ENCODE data around the gene ITPR2. TPM values are rescaled to one million over a fixed set of nuclear protein-coding genes. Genes with fewer than 3 reads are reported as not detected.
"Not testable (repeated sequence)": the region's sequence is repeated elsewhere in the genome, so short reads cannot be mapped to it uniquely, and the experiment has no call there.

ITPR2 gene
- total RNA-seq, 1 donor from 2014 or later = 74.5 TPM

- Mint-ChIP-seq H3K27me3 (no peaks in the 10 kb centered on the region), H3K36me3 (ENCODE audit: low read depth) (no peaks in the 10 kb centered on the region), H3K9me3 (peaks cover 5% of the 10 kb centered on the region), H3K4me3 (peak overlapping the region; percentile 11), H3K27ac (peak overlapping the region; percentile 83), H3K4me1 (peaks cover 39% of the 10 kb centered on the region)
- ChIA-PET POLR2A (interaction anchor here (1.7 to 1.8 kb wide), 2 partner anchors 124 to 198 kb away, joined by 7 to 12 read pairs; partner anchors contain the start of gene SSPN), CTCF (interaction anchor here (1.5 to 3.0 kb wide), 2 partner anchors 196 to 201 kb away, joined by 4 to 9 read pairs; no protein-coding TSS in a partner anchor)
- intact Hi-C loops (cut with micrococcal nuclease) = loop anchor here (5.0 kb wide), 1 partner anchor 122 kb away; the partner anchor contains the start of gene SSPN
- DNase-seq = no peak
- no peak for TF ChIP-seq CTCF (IDR thresholded peaks at IDR 0.05)
- no peak for ATAC-seq (ENCODE audit: low read depth)
Observed at GRCh38 chr12:26319511-26319910, 513.5 kb downstream of the ITPR2 start.

- ChIA-PET CTCF (interaction anchor here (0.9 to 3.0 kb wide), 6 partner anchors 8 to 200 kb away, joined by 3 to 9 read pairs (median 4); no protein-coding TSS in a partner anchor), POLR2A (interaction anchor here (1.0 to 2.6 kb wide), 10 partner anchors 10 to 200 kb away, joined by 3 to 26 read pairs (median 9); partner anchors contain the start of genes BHLHE41 and SSPN)
- Mint-ChIP-seq H3K9me3 (peaks cover 10% of the 10 kb centered on the region), H3K36me3 (ENCODE audit: low read depth) (no peaks in the 10 kb centered on the region), H3K4me1 (peaks cover 39% of the 10 kb centered on the region), H3K4me3 (peak overlapping the region; percentile 11), H3K27ac (peak overlapping the region; percentile 83), H3K27me3 (no peaks in the 10 kb centered on the region)
- ATAC-seq (ENCODE audit: low read depth) = peak; percentile 85
- intact Hi-C loops (cut with micrococcal nuclease) = loop anchor here (1.0 to 5.0 kb wide), 8 partner anchors 10 to 204 kb away; partner anchors contain the start of gene SSPN
- TF ChIP-seq CTCF (IDR thresholded peaks at IDR 0.05) = no peak
- peak; percentile 50 for DNase-seq
Observed at GRCh38 chr12:26318661-26319068, 514.3 kb downstream of the ITPR2 start.

GRCh38 chr12:26317942-26318575, 514.9 kb downstream of the ITPR2 start:
- no peak for TF ChIP-seq CTCF (IDR thresholded peaks at IDR 0.05)
- Mint-ChIP-seq H3K36me3 (ENCODE audit: low read depth) (no peaks in the 10 kb centered on the region), H3K27me3 (no peaks in the 10 kb centered on the region), H3K4me3 (peak overlapping the region; percentile 11), H3K27ac (peak overlapping the region; percentile 83), H3K4me1 (peaks cover 39% of the 10 kb centered on the region), H3K9me3 (peaks cover 15% of the 10 kb centered on the region)
- POLR2A ChIA-PET = interaction anchor here (0.8 to 2.6 kb wide), 11 partner anchors 11 to 203 kb away, joined by 3 to 26 read pairs (median 8); partner anchors contain the start of genes BHLHE41 and SSPN
- peak; percentile 76 for ATAC-seq (ENCODE audit: low read depth)
- CTCF ChIA-PET = interaction anchor here (0.7 to 3.0 kb wide), 9 partner anchors 8 to 205 kb away, joined by 3 to 9 read pairs (median 4); no protein-coding TSS in a partner anchor
- intact Hi-C loops (cut with micrococcal nuclease) = loop anchor here (1.0 to 5.0 kb wide), 8 partner anchors 10 to 204 kb away; partner anchors contain the start of gene SSPN
- DNase-seq = no peak

GRCh38 chr12:26314103-26314502, 518.9 kb downstream of the ITPR2 start:
- H3K36me3 Mint-ChIP-seq (ENCODE audit: low read depth); CTCF ChIA-PET; POLR2A ChIA-PET; H3K27me3 Mint-ChIP-seq; intact Hi-C loops (cut with micrococcal nuclease); H3K27ac Mint-ChIP-seq; H3K4me3 Mint-ChIP-seq; ATAC-seq (ENCODE audit: low read depth); DNase-seq: not testable (repeated sequence)
- Mint-ChIP-seq H3K9me3 (peaks cover 15% of the 10 kb centered on the region), H3K4me1 (peaks cover 21% of the 10 kb centered on the region)

- H3K27me3 Mint-ChIP-seq, CTCF ChIA-PET: not testable (repeated sequence)
- peaks cover 15% of the 10 kb centered on the region for H3K9me3 Mint-ChIP-seq
Observed at GRCh38 chr12:26310489-26310888, 522.5 kb downstream of the ITPR2 start.

GRCh38 chr12:26309634-26310033, 523.4 kb downstream of the ITPR2 start:
- no peak for ATAC-seq (ENCODE audit: low read depth)
- TF ChIP-seq CTCF (IDR thresholded peaks at IDR 0.05) = no peak
- DNase-seq = no peak
- POLR2A ChIA-PET = no interaction called here
- Mint-ChIP-seq H3K27me3 (no peaks in the 10 kb centered on the region), H3K27ac (no peak overlapping the region), H3K9me3 (peaks cover 11% of the 10 kb centered on the region), H3K36me3 (ENCODE audit: low read depth) (no peaks in the 10 kb centered on the region), H3K4me3 (no peak overlapping the region), H3K4me1 (no peaks in the 10 kb centered on the region)
- CTCF ChIA-PET = no interaction called here
- intact Hi-C loops (cut with micrococcal nuclease) = no loop called here

More at GRCh38 chr12:26310489-26310888, 522.5 kb downstream of the ITPR2 start:
- H3K4me3 Mint-ChIP-seq; intact Hi-C loops (cut with micrococcal nuclease); POLR2A ChIA-PET; H3K4me1 Mint-ChIP-seq; H3K27ac Mint-ChIP-seq; H3K36me3 Mint-ChIP-seq (ENCODE audit: low read depth); DNase-seq; ATAC-seq (ENCODE audit: low read depth): not testable (repeated sequence)

Data from activated B cell treated with CpG ODN at 0.5 μM for 24 hours (primary cell).